Lower lobe of right lung (tissue), 2 donors: ENCODE data around the gene NDUFV2. TPM values are rescaled to one million over a fixed set of nuclear protein-coding genes. Genes with fewer than 3 reads are reported as not detected.
A peak's percentile ranks its signal among the peaks of the same experiment; 100 is the strongest.

Experiments
- ATAC-seq, 2 donors: fragments of 200-7000 bp; cut with Tn5 transposase; one replicate each; pipeline ENCODE4 v1.9.1; 2020 to 2022; ENCODE audit warnings: mild to moderate bottlenecking in 2 of 2, moderate library complexity in 2 of 2
- DNase-seq: peaks from one replicate; pipeline ENCODE4 v3.0.0-alpha.2; 2020
- H3K27ac ChIP-seq: fragments of 200-600 bp; one replicate; pipeline ENCODE4 v1.8.0; 2022
- H3K27me3 ChIP-seq: fragments of 200-600 bp; one replicate; pipeline ENCODE4 v1.8.0; 2022; ENCODE audit warnings: low read depth
- H3K36me3 ChIP-seq: fragments of 200-600 bp; one replicate; pipeline ENCODE4 v1.8.0; 2022; ENCODE audit warnings: mild to moderate bottlenecking
- H3K4me1 ChIP-seq: fragments of 200-600 bp; one replicate; pipeline ENCODE4 v1.8.0; 2022
- H3K4me3 ChIP-seq: fragments of 200-600 bp; one replicate; pipeline ENCODE4 v1.8.0; 2022; ENCODE audit warnings: mild to moderate bottlenecking
- H3K9me3 ChIP-seq: fragments of 200-600 bp; one replicate; pipeline ENCODE4 v1.8.0; 2022
- intact Hi-C: fragments of 100-400 bp; cut with DNase I; formaldehyde crosslinking; loops from one replicate; pipeline ENCODE4 v1.11.0; 2022
- total RNA-seq: library from RNA; stranded (reverse); fragmentation: NEBNext Ultra II Directional; extraction: Animal tissue kit (Norgen Biotek cat#: 25700); gene quantifications from one replicate; pipeline ENCODE4 v1.2.1, GENCODE V29; 2021
- TF ChIP-seq, protein P1 (sequence below): fragments of 200-600 bp; IDR thresholded peaks from one replicate; pipeline ENCODE4 v1.8.0; 2022; ENCODE audit warnings: antibody characterized with exemption, mild to moderate bottlenecking
- donor health status: DM: no; HTN: yes; CAD: no; lungs with severe emphysema.

NDUFV2 gene
- total RNA-seq, 1 donor from 2014 or later = 108 TPM

DNA sequence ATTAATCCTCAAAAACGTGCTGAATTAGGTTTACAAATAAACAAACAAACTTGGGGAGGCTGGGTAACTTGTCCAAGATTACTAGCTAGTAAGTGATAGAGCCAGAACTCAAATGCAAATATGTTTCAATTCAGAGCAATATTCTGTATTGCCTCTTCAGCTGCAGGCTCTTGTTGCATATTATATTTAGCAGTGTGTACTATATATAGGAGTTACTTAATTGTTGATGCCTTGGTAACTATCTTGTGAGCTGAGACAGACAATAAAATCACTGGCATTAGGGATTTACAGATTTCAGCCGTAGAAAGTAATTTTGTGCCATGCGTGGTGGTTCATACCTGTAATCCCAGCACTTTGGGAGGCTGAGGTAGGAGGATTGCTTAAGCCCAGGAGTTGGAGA, 23.8 kb downstream of the NDUFV2 start:
- intact Hi-C loops = no loop called here
- TF ChIP-seq, protein P1, sequence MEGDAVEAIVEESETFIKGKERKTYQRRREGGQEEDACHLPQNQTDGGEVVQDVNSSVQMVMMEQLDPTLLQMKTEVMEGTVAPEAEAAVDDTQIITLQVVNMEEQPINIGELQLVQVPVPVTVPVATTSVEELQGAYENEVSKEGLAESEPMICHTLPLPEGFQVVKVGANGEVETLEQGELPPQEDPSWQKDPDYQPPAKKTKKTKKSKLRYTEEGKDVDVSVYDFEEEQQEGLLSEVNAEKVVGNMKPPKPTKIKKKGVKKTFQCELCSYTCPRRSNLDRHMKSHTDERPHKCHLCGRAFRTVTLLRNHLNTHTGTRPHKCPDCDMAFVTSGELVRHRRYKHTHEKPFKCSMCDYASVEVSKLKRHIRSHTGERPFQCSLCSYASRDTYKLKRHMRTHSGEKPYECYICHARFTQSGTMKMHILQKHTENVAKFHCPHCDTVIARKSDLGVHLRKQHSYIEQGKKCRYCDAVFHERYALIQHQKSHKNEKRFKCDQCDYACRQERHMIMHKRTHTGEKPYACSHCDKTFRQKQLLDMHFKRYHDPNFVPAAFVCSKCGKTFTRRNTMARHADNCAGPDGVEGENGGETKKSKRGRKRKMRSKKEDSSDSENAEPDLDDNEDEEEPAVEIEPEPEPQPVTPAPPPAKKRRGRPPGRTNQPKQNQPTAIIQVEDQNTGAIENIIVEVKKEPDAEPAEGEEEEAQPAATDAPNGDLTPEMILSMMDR = no peak
- Histone ChIP-seq H3K4me3 (no peak overlapping the region), H3K27ac (no peak overlapping the region), H3K4me1 (peaks cover 10% of the 10 kb centered on the region), H3K9me3 (no peaks in the 10 kb centered on the region), H3K36me3 (peaks cover 89% of the 10 kb centered on the region), H3K27me3 (no peaks in the 10 kb centered on the region)
- DNase-seq (no peak), ATAC-seq (no peak)

DNA sequence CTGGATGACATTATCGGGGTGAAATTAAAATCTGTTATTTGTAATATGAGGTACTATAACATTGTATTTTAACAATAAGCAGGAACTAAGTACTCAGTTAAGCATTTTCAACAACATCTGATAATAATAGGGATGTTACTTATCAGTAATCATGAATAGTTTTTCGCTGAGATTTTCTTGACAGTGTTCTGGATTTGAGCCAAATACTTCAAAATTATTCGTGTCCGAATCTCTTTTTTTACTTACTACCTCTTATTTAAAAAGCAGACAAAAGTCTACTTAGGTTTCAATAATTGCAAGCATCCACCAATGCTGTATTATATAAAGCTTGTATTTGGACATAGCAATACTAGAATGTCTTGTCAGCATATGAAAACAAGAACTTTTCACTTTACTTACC, 27.7 kb downstream of the NDUFV2 start:
- no peak overlapping the region for H3K27ac ChIP-seq
- H3K4me3 ChIP-seq = no peak overlapping the region
- ATAC-seq (no peak), DNase-seq (no peak)
- peaks cover 24% of the 10 kb centered on the region for H3K4me1 ChIP-seq
- TF ChIP-seq, protein P1 = no peak
- H3K9me3 ChIP-seq = no peaks in the 10 kb centered on the region
- intact Hi-C loops = no loop called here
- H3K27me3 ChIP-seq = no peaks in the 10 kb centered on the region
- peaks cover 87% of the 10 kb centered on the region for H3K36me3 ChIP-seq

DNA sequence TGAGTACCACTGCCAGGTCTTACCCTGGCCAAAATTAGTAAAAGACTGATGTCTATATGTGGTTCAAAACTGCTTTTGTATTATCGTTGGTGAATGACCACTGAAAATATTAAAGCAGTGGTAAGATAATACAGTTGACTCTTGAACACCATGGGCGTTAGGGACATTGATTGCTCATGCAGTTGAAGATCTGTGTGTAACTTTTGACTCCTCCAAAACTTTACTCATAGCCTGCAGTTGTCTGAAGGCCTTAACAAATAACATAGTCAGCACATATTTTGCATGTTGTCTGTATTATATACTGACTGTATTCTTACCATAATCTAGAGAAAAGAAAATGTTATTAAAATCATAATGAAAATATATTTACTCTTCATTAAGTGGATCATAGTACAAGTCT, 28.3 kb downstream of the NDUFV2 start:
- Histone ChIP-seq H3K27me3 (no peaks in the 10 kb centered on the region), H3K36me3 (peaks cover 80% of the 10 kb centered on the region), H3K9me3 (no peaks in the 10 kb centered on the region), H3K4me3 (no peak overlapping the region), H3K27ac (no peak overlapping the region), H3K4me1 (peaks cover 30% of the 10 kb centered on the region)
- no peak for DNase-seq
- intact Hi-C loops = no loop called here
- peak in 1 of 2 donors; percentile 24 for ATAC-seq
- TF ChIP-seq, protein P1 = no peak

DNA sequence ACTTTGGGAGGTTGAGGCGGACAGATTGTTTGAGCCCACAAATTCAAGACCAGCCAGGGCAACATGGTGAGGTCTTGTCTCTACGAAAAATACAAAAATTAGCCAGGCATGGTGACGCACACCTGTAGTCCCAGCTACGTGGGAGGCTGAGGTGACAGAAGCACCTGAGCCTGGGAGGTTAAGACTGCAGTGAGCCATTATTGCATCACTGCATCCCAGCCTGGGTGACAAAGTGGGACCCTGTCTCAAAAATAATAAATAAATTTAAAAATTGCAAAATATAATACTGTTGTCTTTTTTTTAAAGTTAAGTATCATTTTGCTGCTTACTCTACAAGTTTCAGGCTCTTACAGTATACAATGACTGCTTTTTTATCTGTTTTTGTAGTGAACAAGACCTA, 30.1 kb downstream of the NDUFV2 start:
- Histone ChIP-seq H3K27ac (no peak overlapping the region), H3K4me1 (peaks cover 30% of the 10 kb centered on the region), H3K9me3 (no peaks in the 10 kb centered on the region), H3K36me3 (peaks cover 62% of the 10 kb centered on the region), H3K27me3 (no peaks in the 10 kb centered on the region), H3K4me3 (no peak overlapping the region)
- DNase-seq (no peak), ATAC-seq (no peak)
- intact Hi-C loops = no loop called here
- TF ChIP-seq, protein P1 = no peak

DNA sequence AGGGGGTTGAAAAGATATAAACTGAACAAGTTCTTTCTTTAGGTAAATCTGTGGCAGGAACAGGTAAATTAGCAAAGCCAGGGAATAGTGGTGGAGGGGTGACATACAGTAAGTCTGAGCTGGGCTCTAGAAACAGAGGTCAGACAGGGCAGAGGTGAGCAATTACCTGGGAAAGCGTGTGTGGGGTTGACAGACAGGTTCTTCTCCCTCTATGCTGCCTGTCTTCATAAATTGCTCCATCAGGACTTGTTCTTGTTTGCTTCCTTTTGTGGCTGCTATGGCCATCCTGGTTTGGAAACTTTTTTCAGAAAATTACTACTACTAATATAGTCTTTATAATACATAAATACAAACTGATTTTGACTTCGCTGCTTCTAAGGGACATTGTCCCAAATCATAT, 30.7 kb downstream of the NDUFV2 start:
- TF ChIP-seq, protein P1 = no peak
- Histone ChIP-seq H3K36me3 (peaks cover 56% of the 10 kb centered on the region), H3K4me3 (no peak overlapping the region), H3K27me3 (no peaks in the 10 kb centered on the region), H3K9me3 (no peaks in the 10 kb centered on the region), H3K27ac (no peak overlapping the region), H3K4me1 (peaks cover 26% of the 10 kb centered on the region)
- no peak for ATAC-seq
- intact Hi-C loops = no loop called here
- DNase-seq = no peak
